SK-N-SH (cell line): ENCODE measurements around the gene ACTG2. TPM values are rescaled to one million over a fixed set of nuclear protein-coding genes. Genes with fewer than 3 reads are reported as not detected.

Source experiments
- CTCF ChIA-PET: fragments of 300-600, 350-600 bp; formaldehyde crosslinking; extraction: SDS; loops from one replicate; lab custom pipeline; 2021; lab: Yijun Ruan, JAX
- POLR2A ChIA-PET: fragments of 350-600 bp; sonication (Branson Sonifier 250); formaldehyde crosslinking; extraction: SDS; loops from one replicate; lab custom pipeline; 2020; ENCODE audit warnings: antibody characterized with exemption, inconsistent platforms; lab: Yijun Ruan, JAX
- DNase-seq: peaks from one replicate; pipeline ENCODE4 v3.0.0; 2012
- H2AFZ ChIP-seq: fragments of 200-600 bp; sonication (generic); 2 replicates; pipeline ENCODE4 v1.8.1; 2016; ENCODE audit warnings: antibody characterized with exemption, mild to moderate bottlenecking, low read depth
- H3F3A ChIP-seq: fragments of 200-600 bp; sonication (generic); replicated peaks from 2 replicates; pipeline ENCODE3; 2016; ENCODE audit warnings: antibody characterized with exemption, mild to moderate bottlenecking; ENCODE audit not compliant: insufficient read depth
- H3K27ac ChIP-seq, 2 experiments: fragments of 200-500 bp in 1 of 2; fragments of 200-600 bp in 1 of 2; sonication (Bioruptor generic) in 1 of 2; sonication (generic), shearing (Covaris generic) in 1 of 2; 2 replicates each; pipeline versions ENCODE4 v1.5.1 to v1.6.1; 2014 to 2016; ENCODE audit warnings: low read depth in 2 of 2, inconsistent platforms in 1 of 2, low read length in 1 of 2, mild to moderate bottlenecking in 1 of 2, mixed read lengths in 1 of 2
- H3K27me3 ChIP-seq: fragments of 200-600 bp; sonication (generic), shearing (Covaris generic); 2 replicates; pipeline ENCODE4 v1.6.1; 2016; ENCODE audit warnings: mixed run types; ENCODE audit not compliant: insufficient read depth
- H3K36me3 ChIP-seq, 2 experiments: fragments of 200-500 bp in 1 of 2; fragments of 200-600 bp in 1 of 2; sonication (Bioruptor generic) in 1 of 2; sonication (generic) in 1 of 2; replicated peaks in 1 of 2; 2 replicates each; pipeline versions ENCODE3 to v1.5.1; 2014 to 2016; ENCODE audit warnings: low read length in 1 of 2, mild to moderate bottlenecking in 1 of 2; ENCODE audit not compliant: insufficient read depth in 2 of 2, control insufficient read depth in 1 of 2
- H3K4me1 ChIP-seq, 2 experiments: fragments of 200-500 bp in 1 of 2; fragments of 200-600 bp in 1 of 2; sonication (Bioruptor generic) in 1 of 2; sonication (generic), shearing (Covaris generic) in 1 of 2; 2 replicates each; pipeline versions ENCODE4 v1.5.1 to v1.6.1; 2014 to 2016; ENCODE audit warnings: low read depth in 1 of 2, low read length in 1 of 2, mixed run types in 1 of 2; ENCODE audit not compliant: insufficient read depth in 2 of 2, control insufficient read depth in 1 of 2
- H3K4me2 ChIP-seq: fragments of 200-600 bp; sonication (generic), shearing (Covaris generic); 2 replicates; pipeline ENCODE4 v1.6.1; 2017; ENCODE audit warnings: mixed run types
- H3K4me3 ChIP-seq, 2 experiments: fragments of 200-500 bp in 1 of 2; fragments of 200-600 bp in 1 of 2; sonication (Bioruptor generic) in 1 of 2; sonication (generic), shearing (Covaris generic) in 1 of 2; 2 replicates each; pipeline versions ENCODE4 v1.5.1 to v1.8.1; 2014 to 2016; ENCODE audit warnings: low read depth in 2 of 2, inconsistent platforms in 1 of 2, low read length in 1 of 2, mild to moderate bottlenecking in 1 of 2, mixed read lengths in 1 of 2, moderate library complexity in 1 of 2
- H3K79me2 ChIP-seq: fragments of 200-600 bp; sonication (generic); 2 replicates; pipeline ENCODE4 v1.8.1; 2017; ENCODE audit warnings: mild to moderate bottlenecking; ENCODE audit not compliant: insufficient read depth
- H3K9ac ChIP-seq: fragments of 200-600 bp; sonication (generic); 2 replicates; pipeline ENCODE4 v1.6.1; 2017; ENCODE audit warnings: mixed run types
- H3K9me2 ChIP-seq: fragments of 200-600 bp; sonication (generic); 2 replicates; pipeline ENCODE4 v1.6.1; 2017; ENCODE audit warnings: mixed run types
- H3K9me3 ChIP-seq: fragments of 200-600 bp; sonication (generic); 2 replicates; pipeline ENCODE4 v1.6.1; 2017; ENCODE audit warnings: mixed run types, mild to moderate bottlenecking, moderate library complexity
- H4K20me1 ChIP-seq: fragments of 200-600 bp; sonication (generic); 2 replicates; pipeline ENCODE4 v1.6.1; 2017; ENCODE audit warnings: mild to moderate bottlenecking, mixed run types; ENCODE audit not compliant: insufficient read depth
- EP300 ChIP-seq, 2 experiments: IDR thresholded peaks; 2 replicates each; pipeline versions ENCODE4 v1.4.0 to v1.6.1; 2012; ENCODE audit warnings: borderline replicate concordance in 1 of 2, low read depth in 1 of 2, low read length in 1 of 2
- FOSL2 ChIP-seq: IDR thresholded peaks from 2 replicates; pipeline ENCODE4 v1.4.0; 2012; ENCODE audit warnings: low read depth, mild to moderate bottlenecking, moderate library complexity, borderline replicate concordance
- FOXJ3 ChIP-seq: sonication (generic); formaldehyde crosslinking; IDR thresholded peaks from 2 replicates; pipeline ENCODE4 v1.5.1; 2020; ENCODE audit warnings: mild to moderate bottlenecking, missing genetic modification reagents
- GABPA ChIP-seq: IDR thresholded peaks from 2 replicates; pipeline ENCODE4 v1.4.0; 2012; ENCODE audit warnings: low read depth, mild to moderate bottlenecking
- GATA2 ChIP-seq: sonication (generic); formaldehyde crosslinking; IDR thresholded peaks from 2 replicates; pipeline ENCODE4 v1.5.0; 2020; ENCODE audit warnings: mild to moderate bottlenecking, missing genetic modification reagents
- IRF3 ChIP-seq: fragments of 150-350 bp; IDR thresholded peaks from 2 replicates; pipeline ENCODE4 v1.6.1; 2016; ENCODE audit warnings: mild to moderate bottlenecking, low read depth, low read length
- MAX ChIP-seq: IDR thresholded peaks from 2 replicates; pipeline ENCODE4 v1.4.0; 2012; ENCODE audit warnings: low read depth
- NFIC ChIP-seq: IDR thresholded peaks from 2 replicates; pipeline ENCODE4 v1.4.0; 2012; ENCODE audit warnings: borderline replicate concordance
- POLR2AphosphoS5 ChIP-seq: IDR thresholded peaks from 2 replicates; pipeline ENCODE4 v1.6.1; 2012; ENCODE audit warnings: low read depth, low read length
- RCOR1 ChIP-seq: fragments of 150-350 bp; IDR thresholded peaks from 2 replicates; pipeline ENCODE4 v1.6.1; 2017; ENCODE audit warnings: antibody characterized with exemption, low read length
- RFX5 ChIP-seq: IDR thresholded peaks from 2 replicates; pipeline ENCODE4 v1.6.1; 2012; ENCODE audit warnings: mild to moderate bottlenecking, improper control_type of control experiment, low read length
- RXRA ChIP-seq: IDR thresholded peaks from 2 replicates; pipeline ENCODE4 v1.4.0; 2012; ENCODE audit warnings: low read depth, mild to moderate bottlenecking, borderline replicate concordance
- SIN3A ChIP-seq: IDR thresholded peaks from 2 replicates; pipeline ENCODE4 v1.6.1; 2012; ENCODE audit warnings: low read depth, mild to moderate bottlenecking, low read length, moderate library complexity, borderline replicate concordance
- TEAD4 ChIP-seq: IDR thresholded peaks from 2 replicates; pipeline ENCODE4 v1.4.0; 2012; ENCODE audit warnings: mild to moderate bottlenecking, borderline replicate concordance; ENCODE audit not compliant: insufficient read depth
- USF2 ChIP-seq: fragments of 150-350 bp; IDR thresholded peaks from 2 replicates; pipeline ENCODE4 v1.6.1; 2017; ENCODE audit warnings: antibody characterized with exemption, low read length, low read depth, borderline replicate concordance
- ZBTB33 ChIP-seq: IDR thresholded peaks from 2 replicates; pipeline ENCODE4 v1.4.0; 2012; ENCODE audit warnings: low read depth, borderline replicate concordance
- WGBS: methylation state at CpG from one replicate; pipeline ENCODE4 v1.1.6; 2017; ENCODE audit warnings: low lambda C conversion rate; 5-methylcytosine and 5-hydroxymethylcytosine counted together
- polyA plus RNA-seq, 3 experiments: library from polyadenylated mRNA; depleted of rRNA; stranded (reverse); fragments of >200 nt; gene quantifications; 2 replicates each; pipeline ENCODE4 v1.2.3, GENCODE V29; 2012

The ACTG2 gene
- polyA plus RNA-seq, 1 of the 3 experiments (the other 2 are of a cell fraction): 0.25 TPM

- no peaks in the 10 kb centered on the region for H3K27me3 ChIP-seq
- H3K36me3 ChIP-seq: peaks cover 68 to 90% of the 10 kb centered on the region in 2 experiments
- WGBS: 89% methylated on average over 5 of the region's 5 CpGs
These were observed 54.7 kb downstream of the ACTG2 start for GRCh38 chr2:73947412-73948018.

More at GRCh38 chr2:73947412-73948018, 54.7 kb downstream of the ACTG2 start:
- peaks cover 56% of the 10 kb centered on the region for H3K79me2 ChIP-seq
- H3K4me3 ChIP-seq: no peak overlapping the region
- no peak overlapping the region for H2AFZ ChIP-seq
- DNase-seq: no peak
- H3K9me3 ChIP-seq: no peaks in the 10 kb centered on the region
- peaks cover 66% of the 10 kb centered on the region for H4K20me1 ChIP-seq
- TF ChIP-seq MAX (no peak), TEAD4 (no peak), NFIC (no peak), SIN3A (no peak), GABPA (no peak), GATA2 (no peak), USF2 (no peak), RXRA (no peak), FOSL2 (no peak), RFX5 (no peak), RCOR1 (no peak), POLR2AphosphoS5 (no peak), IRF3 (no peak), ZBTB33 (no peak), EP300 (IDR thresholded peaks at IDR 0.05; ENCODE audit: borderline replicate concordance in 1 of 2, low read depth in 1 of 2, low read length in 1 of 2) (no peak), FOXJ3 (CRISPR knock-in tag) (no peak)
- H3K4me1 ChIP-seq: no peaks in the 10 kb centered on the region; a peak in 1 of 4 replicates
- H3K4me2 ChIP-seq: no peak overlapping the region
- no peaks in the 10 kb centered on the region for H3F3A ChIP-seq
- ChIA-PET POLR2A (no interaction called here), CTCF (interaction anchor here (0.6 kb wide), 1 partner anchor 200 kb away, joined by 3 read pairs; no protein-coding TSS in a partner anchor)
- H3K9ac ChIP-seq: no peak overlapping the region
- H3K9me2 ChIP-seq: no peaks in the 10 kb centered on the region
- no peak overlapping the region for H3K27ac ChIP-seq
